Gastrocnemius medialis (tissue), 4 donors: ENCODE results near the gene PPP6R3. TPM values are rescaled to one million over a fixed set of nuclear protein-coding genes. Genes with fewer than 3 reads are reported as not detected.
A peak's percentile ranks its signal among the peaks of the same experiment; 100 is the strongest.
"Not testable (repeated sequence)": the region's sequence is repeated elsewhere in the genome, so short reads cannot be mapped to it uniquely, and the experiment has no call there.

Experiments used
- ATAC-seq, 2 donors: fragments of 150-250 bp; one replicate each; pipeline ENCODE4 v1.9.1; 2016
- DNase-seq, 2 donors: peaks; one replicate each; pipeline ENCODE4 v3.0.0-alpha.2; 2019
- H3K27ac ChIP-seq, 4 donors: fragments of 200-600 bp; sonication (generic); 1 replicate in 1 of 4; 2 replicates in 3 of 4; pipeline ENCODE4 v1.5.1; 2016 to 2018; ENCODE audit warnings: mild to moderate bottlenecking in 2 of 4, moderate library complexity in 1 of 4
- H3K27me3 ChIP-seq, 3 donors: fragments of 200-600 bp; sonication (generic) in 2 of 3; 1 replicate in 1 of 3; 2 replicates in 2 of 3; pipeline versions ENCODE4 v1.5.1 to v1.6.0; 2016 to 2019; ENCODE audit warnings: mild to moderate bottlenecking in 1 of 3, moderate library complexity in 1 of 3
- H3K36me3 ChIP-seq, 2 donors: fragments of 200-600 bp; sonication (generic) in 1 of 2; one replicate each; pipeline ENCODE4 v1.5.1; 2017 to 2018
- H3K4me1 ChIP-seq, 2 donors: fragments of 200-600 bp; sonication (generic) in 1 of 2; one replicate each; pipeline ENCODE4 v1.5.1; 2016 to 2017; ENCODE audit warnings: mild to moderate bottlenecking in 2 of 2
- H3K4me3 ChIP-seq, 4 donors: fragments of 200-600 bp; sonication (generic) in 3 of 4; 1 replicate in 1 of 4; 2 replicates in 3 of 4; pipeline ENCODE4 v1.5.1; 2016 to 2019; ENCODE audit warnings: mild to moderate bottlenecking in 2 of 4
- H3K9me3 ChIP-seq, 3 donors: fragments of 200-600 bp; sonication (generic) in 2 of 3; 1 replicate in 1 of 3; 2 replicates in 2 of 3; pipeline ENCODE4 v1.5.1; 2016 to 2019
- POLR2A ChIP-seq, 2 donors: fragments of 450-650 bp; IDR thresholded peaks; one replicate each; pipeline ENCODE4 v1.6.1; 2017; ENCODE audit warnings: antibody characterized with exemption in 2 of 2, mild to moderate bottlenecking in 2 of 2, moderate library complexity in 2 of 2
- in situ Hi-C, 4 donors: fragments of 200-750 bp; cut with MboI; loops; one replicate each; pipeline versions ENCODE4 v1.15.0 to v1.8.0; 2017; ENCODE audit warnings: low sequenced_read_pairs in 4 of 4
- intact Hi-C: fragments of 100-400 bp; cut with DNase I; formaldehyde crosslinking; loops from one replicate; pipeline ENCODE4 v1.15.1; 2023; ENCODE audit warnings: low total_unique reads
- total RNA-seq, 4 donors: library from RNA; depleted of rRNA; stranded (reverse); fragments of >200 nt; gene quantifications; one replicate each; pipeline versions ENCODE4 v1.1.0 to v1.2.3, GENCODE V29; 2016
- TF ChIP-seq, protein P1 (sequence below), 5 experiments: fragments of 450-650 bp in 3 of 5; fragments of 200-600 bp in 2 of 5; sonication (generic) in 2 of 5; IDR thresholded peaks in 4 of 5; conservative IDR thresholded peaks in 1 of 5; 1 replicate in 4 of 5; 2 replicates in 1 of 5; pipeline ENCODE4 v1.5.1; 2016 to 2019; ENCODE audit warnings: antibody characterized with exemption in 5 of 5, mild to moderate bottlenecking in 3 of 5, moderate library complexity in 3 of 5

Gene PPP6R3
- total RNA-seq, 4 donors from 2014 or later, result 77.3 to 196 (median 133) TPM

GRCh38 chr11:68457216-68457897 is 3.2 kb upstream of the PPP6R3 start:
- no peak overlapping the region for H3K4me3 ChIP-seq
- H3K36me3 ChIP-seq, result no peaks in the 10 kb centered on the region
- H3K27me3 ChIP-seq, result no peaks in the 10 kb centered on the region
- no peak for DNase-seq
- peaks cover 5 to 8% of the 10 kb centered on the region in 2 donors for H3K4me1 ChIP-seq
- H3K27ac ChIP-seq, result no peak overlapping the region
- H3K9me3 ChIP-seq, result no peaks in the 10 kb centered on the region
- in situ Hi-C loops (loop anchor here in 2 of 4 donors (25.0 kb wide), 1 partner anchor 130 kb away; no protein-coding TSS in a partner anchor), intact Hi-C loops (no loop called here)
- TF ChIP-seq, protein P1, sequence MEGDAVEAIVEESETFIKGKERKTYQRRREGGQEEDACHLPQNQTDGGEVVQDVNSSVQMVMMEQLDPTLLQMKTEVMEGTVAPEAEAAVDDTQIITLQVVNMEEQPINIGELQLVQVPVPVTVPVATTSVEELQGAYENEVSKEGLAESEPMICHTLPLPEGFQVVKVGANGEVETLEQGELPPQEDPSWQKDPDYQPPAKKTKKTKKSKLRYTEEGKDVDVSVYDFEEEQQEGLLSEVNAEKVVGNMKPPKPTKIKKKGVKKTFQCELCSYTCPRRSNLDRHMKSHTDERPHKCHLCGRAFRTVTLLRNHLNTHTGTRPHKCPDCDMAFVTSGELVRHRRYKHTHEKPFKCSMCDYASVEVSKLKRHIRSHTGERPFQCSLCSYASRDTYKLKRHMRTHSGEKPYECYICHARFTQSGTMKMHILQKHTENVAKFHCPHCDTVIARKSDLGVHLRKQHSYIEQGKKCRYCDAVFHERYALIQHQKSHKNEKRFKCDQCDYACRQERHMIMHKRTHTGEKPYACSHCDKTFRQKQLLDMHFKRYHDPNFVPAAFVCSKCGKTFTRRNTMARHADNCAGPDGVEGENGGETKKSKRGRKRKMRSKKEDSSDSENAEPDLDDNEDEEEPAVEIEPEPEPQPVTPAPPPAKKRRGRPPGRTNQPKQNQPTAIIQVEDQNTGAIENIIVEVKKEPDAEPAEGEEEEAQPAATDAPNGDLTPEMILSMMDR (IDR thresholded peaks at IDR 0.05 in 4 of 5, conservative IDR thresholded peaks at IDR 0.05 in 1 of 5), result no peak
- TF ChIP-seq POLR2A (IDR thresholded peaks at IDR 0.05), result no peak
- ATAC-seq, result no peak

DNA sequence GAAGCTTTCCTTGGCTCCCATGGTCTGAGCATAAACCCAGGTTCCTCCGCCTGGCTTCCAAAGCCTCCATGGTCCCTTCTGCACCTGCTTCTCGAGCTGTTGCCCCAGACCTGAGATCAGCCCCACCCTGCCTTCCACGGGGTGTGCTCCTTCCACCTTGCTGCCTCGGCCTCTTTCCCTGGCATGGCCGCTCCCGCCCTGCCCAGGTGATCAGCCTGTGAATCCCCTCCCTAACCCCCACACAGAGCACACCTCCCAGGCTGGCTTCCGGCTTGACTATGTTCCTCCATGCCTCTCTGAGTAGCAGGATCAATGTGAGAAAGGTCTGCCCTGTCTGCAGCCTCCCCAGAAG is 2.7 kb upstream of the PPP6R3 start:
- no peak for ATAC-seq
- Histone ChIP-seq H3K4me1 (peaks cover 10 to 13% of the 10 kb centered on the region in 2 donors), H3K27ac (no peak overlapping the region), H3K4me3 (no peak overlapping the region), H3K36me3 (no peaks in the 10 kb centered on the region), H3K9me3 (no peaks in the 10 kb centered on the region), H3K27me3 (no peaks in the 10 kb centered on the region)
- intact Hi-C loops, result no loop called here
- in situ Hi-C loops, result loop anchor here in 2 of 4 donors (25.0 kb wide), 1 partner anchor 129 kb away; no protein-coding TSS in a partner anchor
- no peak for TF ChIP-seq POLR2A (IDR thresholded peaks at IDR 0.05)
- TF ChIP-seq, protein P1 (IDR thresholded peaks at IDR 0.05 in 4 of 5, conservative IDR thresholded peaks at IDR 0.05 in 1 of 5), result no peak
- no peak for DNase-seq

DNA sequence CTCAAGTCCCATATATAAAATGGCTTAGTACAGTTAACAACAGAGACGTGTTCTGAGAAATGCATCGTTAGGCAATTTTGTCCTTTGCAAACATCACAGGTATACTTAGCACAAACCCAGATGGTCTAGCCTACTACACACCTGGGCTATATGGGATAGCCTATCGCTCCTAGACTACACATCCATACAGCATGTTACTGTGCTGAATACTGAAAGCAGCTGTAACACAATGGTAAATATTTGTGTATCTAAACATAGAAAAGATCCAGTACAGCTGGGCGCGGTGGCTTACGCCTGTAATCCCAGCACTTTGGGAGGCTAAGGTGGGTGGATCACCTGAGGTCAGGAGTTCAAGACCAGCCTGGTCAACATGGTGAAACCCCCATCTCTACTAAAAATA is 2.2 kb upstream of the PPP6R3 start:
- H3K4me3 ChIP-seq, H3K9me3 ChIP-seq, H3K36me3 ChIP-seq, intact Hi-C loops, DNase-seq, H3K27ac ChIP-seq, ATAC-seq, H3K27me3 ChIP-seq: not testable (repeated sequence)
- H3K4me1 ChIP-seq, result peaks cover 15 to 17% of the 10 kb centered on the region in 2 donors
- in situ Hi-C loops, result loop anchor here in 2 of 4 donors (25.0 kb wide), 1 partner anchor 129 kb away; no protein-coding TSS in a partner anchor

- H3K9me3 ChIP-seq, result no peaks in the 10 kb centered on the region
- in situ Hi-C loops (loop anchor here (10.0 to 25.0 kb wide), 3 partner anchors 115 to 135 kb away; no protein-coding TSS in a partner anchor), intact Hi-C loops (loop anchor here (1.0 to 10.0 kb wide), 3 partner anchors 67 to 375 kb away; no protein-coding TSS in a partner anchor)
- ATAC-seq, result peak; percentile 88 to 89
- H3K27me3 ChIP-seq, result no peaks in the 10 kb centered on the region
- peak overlapping the region; percentile 85 to 94 (median 90) for H3K27ac ChIP-seq
- no peaks in the 10 kb centered on the region for H3K36me3 ChIP-seq
- H3K4me1 ChIP-seq, result peaks cover 32 to 34% of the 10 kb centered on the region in 2 donors
- H3K4me3 ChIP-seq, result peak overlapping the region; percentile 61 to 76 (median 68)
- TF ChIP-seq POLR2A (IDR thresholded peaks at IDR 0.05), result no peak
- TF ChIP-seq, protein P1 (IDR thresholded peaks at IDR 0.05 in 4 of 5, conservative IDR thresholded peaks at IDR 0.05 in 1 of 5), result no peak
- DNase-seq, result peak; percentile 97 to 98
Observed at GRCh38 chr11:68459886-68460740, 439 bp upstream of the PPP6R3 start.

DNA sequence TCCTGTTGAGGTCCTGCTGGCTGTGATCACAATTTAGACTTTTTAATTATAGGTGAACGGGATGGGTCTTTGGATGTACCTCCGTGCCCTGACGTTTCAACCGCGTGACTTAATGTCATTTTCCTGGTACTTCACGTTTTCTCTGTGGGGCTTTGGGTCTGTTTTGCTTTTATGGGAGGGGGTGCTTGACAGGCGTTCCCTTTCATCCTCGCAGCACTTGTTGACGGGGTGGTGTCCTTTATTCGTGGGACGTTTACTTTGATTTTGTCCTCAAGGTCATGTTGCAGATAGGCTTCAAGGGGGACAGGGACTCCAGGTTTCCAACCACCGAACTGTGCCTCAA is 994 bp downstream of the PPP6R3 start:
- H3K4me3 ChIP-seq, result peak overlapping the region; percentile 61 to 76 (median 64)
- ATAC-seq (no peak), DNase-seq (no peak)
- H3K36me3 ChIP-seq, result no peaks in the 10 kb centered on the region
- H3K4me1 ChIP-seq, result peaks cover 47 to 49% of the 10 kb centered on the region in 2 donors
- in situ Hi-C loops (loop anchor here (10.0 to 25.0 kb wide), 3 partner anchors 113 to 133 kb away; no protein-coding TSS in a partner anchor), intact Hi-C loops (loop anchor here (5.0 to 10.0 kb wide), 2 partner anchors 66 to 373 kb away; no protein-coding TSS in a partner anchor)
- no peaks in the 10 kb centered on the region for H3K9me3 ChIP-seq
- TF ChIP-seq, protein P1 (IDR thresholded peaks at IDR 0.05 in 4 of 5, conservative IDR thresholded peaks at IDR 0.05 in 1 of 5), result no peak
- TF ChIP-seq POLR2A (IDR thresholded peaks at IDR 0.05), result no peak
- no peaks in the 10 kb centered on the region for H3K27me3 ChIP-seq
- peak overlapping the region; percentile 85 to 94 (median 90) for H3K27ac ChIP-seq
